ENCODE measurements around the gene RECQL.
A peak's percentile ranks its signal among the peaks of the same experiment; 100 is the strongest.
"Not testable (repeated sequence)": the region's sequence is repeated elsewhere in the genome, so short reads cannot be mapped to it uniquely, and the experiment has no call there.

RECQL gene

DNA sequence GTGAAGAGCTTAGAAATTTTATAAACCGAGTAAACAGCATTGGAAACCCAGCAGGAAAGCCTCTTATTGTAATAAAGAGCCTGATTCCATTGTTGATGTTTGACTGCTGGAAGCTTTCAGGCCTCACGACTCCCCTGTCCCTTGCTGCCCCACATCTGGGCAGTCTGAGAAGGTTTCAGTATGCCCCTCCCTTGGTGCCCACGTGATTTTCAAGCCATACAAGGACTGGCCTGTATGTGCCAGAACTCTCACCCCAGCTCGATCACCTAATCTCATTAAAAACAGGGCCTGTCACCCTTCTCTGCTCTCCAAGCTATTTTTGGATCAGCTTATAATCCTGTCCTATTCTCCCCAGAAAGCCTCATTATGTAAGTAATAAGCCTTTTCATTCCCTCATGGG is 71.4 kb downstream of the RECQL start:
- peak in 3 of 56 donors; percentile 2 to 13 (median 3) for DNase-seq

- no peak for DNase-seq
Measured at GRCh38 chr12:21428241-21428640, 73.2 kb downstream of the RECQL start.

GRCh38 chr12:21419009-21419699 is 82.3 kb downstream of the RECQL start:
- DNase-seq, result not testable (repeated sequence)
